Mucosa of descending colon (tissue), 3 donors: Measurements from ENCODE around the gene UCN2. TPM values are rescaled to one million over a fixed set of nuclear protein-coding genes. Genes with fewer than 3 reads are reported as not detected.

ENCODE experiments used
- ATAC-seq: fragments of 200-7000 bp; cut with Tn5 transposase; one replicate; pipeline ENCODE4 v1.9.1; 2020; ENCODE audit warnings: mild to moderate bottlenecking, moderate library complexity
- DNase-seq, 3 donors: peaks; one replicate each; pipeline ENCODE4 v3.0.0-alpha.2; 2020
- H3K36me3 ChIP-seq: fragments of 200-600 bp; one replicate; pipeline ENCODE4 v1.8.0; 2021; ENCODE audit warnings: low read depth, mild to moderate bottlenecking
- H3K4me1 ChIP-seq: fragments of 200-600 bp; one replicate; pipeline ENCODE4 v1.8.0; 2021; ENCODE audit warnings: low read depth, mild to moderate bottlenecking
- H3K4me3 ChIP-seq: fragments of 200-600 bp; one replicate; pipeline ENCODE4 v1.8.0; 2021; ENCODE audit warnings: mild to moderate bottlenecking
- H3K9me3 ChIP-seq: fragments of 200-600 bp; one replicate; pipeline ENCODE4 v1.8.0; 2021; ENCODE audit warnings: mild to moderate bottlenecking
- CTCF ChIP-seq: fragments of 200-600 bp; IDR thresholded peaks from one replicate; pipeline ENCODE4 v1.8.0; 2022; ENCODE audit warnings: antibody characterized with exemption, mild to moderate bottlenecking
- intact Hi-C, 2 donors: fragments of 100-400 bp; cut with DNase I in 1 of 2; cut with micrococcal nuclease in 1 of 2; formaldehyde crosslinking; loops; one replicate each; pipeline versions ENCODE4 v1.11.0 to v1.11.1; 2022; cut with DNase I, micrococcal nuclease
- total RNA-seq, 3 donors: library from RNA; stranded (reverse); fragmentation: NEBNext Ultra II Directional in 2 of 3; extraction: Animal tissue kit (Norgen Biotek cat#: 25700) in 2 of 3; gene quantifications; one replicate each; pipeline versions ENCODE4 v1.2.1 to v1.2.4, GENCODE V29; 2021 to 2023
- donor health status: DM: no; HTN: no; CAD: no; lungs with moderate emphysema.
- donor health status: DM: no; HTN: no; CAD: no.
- donor health status: DM: no; HTN: yes; CAD: no.

The UCN2 gene
- total RNA-seq, 3 donors from 2014 or later: 0.19 TPM; not detected in 2

DNA sequence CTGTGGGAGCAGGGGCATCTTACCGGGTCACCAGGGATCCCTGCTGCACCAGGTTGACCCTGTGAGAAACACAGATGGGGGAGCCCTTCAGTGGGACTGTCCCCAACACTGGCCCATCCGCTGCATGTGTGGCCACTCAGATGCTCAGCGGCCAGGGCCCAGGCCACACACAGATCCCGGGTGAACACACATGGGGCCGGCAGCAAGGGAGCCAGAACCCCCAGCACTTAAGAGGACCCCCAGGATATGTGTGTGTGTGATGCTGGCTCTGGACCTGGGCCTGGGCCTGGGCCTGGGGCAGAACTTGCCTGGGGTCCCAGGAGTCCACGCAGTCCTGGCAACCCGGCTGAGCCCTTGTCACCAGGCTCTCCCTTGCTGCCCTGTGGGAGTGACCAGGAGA is 4.9 kb upstream of the UCN2 start:
- DNase-seq: no peak
- ATAC-seq: no peak
- Histone ChIP-seq H3K9me3 (no peaks in the 10 kb centered on the region), H3K4me3 (no peak overlapping the region), H3K4me1 (no peaks in the 10 kb centered on the region), H3K36me3 (no peaks in the 10 kb centered on the region)
- no peak for TF ChIP-seq CTCF
- intact Hi-C loops: no loop called here

GRCh38 chr3:48567500-48567899 is 3.9 kb upstream of the UCN2 start:
- no peak for TF ChIP-seq CTCF
- no peaks in the 10 kb centered on the region for H3K4me1 ChIP-seq
- intact Hi-C loops: no loop called here

GRCh38 chr3:48567090-48567489 is 3.5 kb upstream of the UCN2 start:
- ATAC-seq (no peak), DNase-seq (no peak)
- Histone ChIP-seq H3K4me1 (no peaks in the 10 kb centered on the region), H3K9me3 (no peaks in the 10 kb centered on the region), H3K4me3 (no peak overlapping the region), H3K36me3 (no peaks in the 10 kb centered on the region)
- TF ChIP-seq CTCF: no peak
- intact Hi-C loops: no loop called here

More at GRCh38 chr3:48567500-48567899, 3.9 kb upstream of the UCN2 start:
- ATAC-seq (no peak), DNase-seq (no peak)
- H3K9me3 ChIP-seq: no peaks in the 10 kb centered on the region
- H3K4me3 ChIP-seq: no peak overlapping the region
- H3K36me3 ChIP-seq: no peaks in the 10 kb centered on the region

DNA sequence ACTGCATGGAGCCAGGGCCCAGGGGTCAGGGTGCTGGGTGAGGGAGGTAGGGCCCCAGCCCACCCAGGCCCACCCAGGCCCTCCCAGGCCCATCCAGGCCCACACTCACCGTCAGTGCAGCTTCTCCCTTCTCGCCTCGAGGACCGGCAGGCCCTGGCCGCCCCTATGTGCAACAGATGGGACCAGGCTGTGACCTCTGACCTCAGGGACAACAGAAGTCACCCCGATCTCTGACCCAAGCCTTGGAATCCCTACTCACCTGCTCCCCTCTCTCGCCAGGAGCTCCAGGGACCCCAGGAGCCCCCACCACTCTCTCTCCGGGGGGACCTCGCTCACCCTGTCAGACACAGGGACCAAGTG is 2.8 kb upstream of the UCN2 start:
- Histone ChIP-seq H3K36me3 (no peaks in the 10 kb centered on the region), H3K9me3 (no peaks in the 10 kb centered on the region), H3K4me3 (no peak overlapping the region), H3K4me1 (no peaks in the 10 kb centered on the region)
- ATAC-seq (no peak), DNase-seq (no peak)
- TF ChIP-seq CTCF: no peak
- intact Hi-C loops: no loop called here

DNA sequence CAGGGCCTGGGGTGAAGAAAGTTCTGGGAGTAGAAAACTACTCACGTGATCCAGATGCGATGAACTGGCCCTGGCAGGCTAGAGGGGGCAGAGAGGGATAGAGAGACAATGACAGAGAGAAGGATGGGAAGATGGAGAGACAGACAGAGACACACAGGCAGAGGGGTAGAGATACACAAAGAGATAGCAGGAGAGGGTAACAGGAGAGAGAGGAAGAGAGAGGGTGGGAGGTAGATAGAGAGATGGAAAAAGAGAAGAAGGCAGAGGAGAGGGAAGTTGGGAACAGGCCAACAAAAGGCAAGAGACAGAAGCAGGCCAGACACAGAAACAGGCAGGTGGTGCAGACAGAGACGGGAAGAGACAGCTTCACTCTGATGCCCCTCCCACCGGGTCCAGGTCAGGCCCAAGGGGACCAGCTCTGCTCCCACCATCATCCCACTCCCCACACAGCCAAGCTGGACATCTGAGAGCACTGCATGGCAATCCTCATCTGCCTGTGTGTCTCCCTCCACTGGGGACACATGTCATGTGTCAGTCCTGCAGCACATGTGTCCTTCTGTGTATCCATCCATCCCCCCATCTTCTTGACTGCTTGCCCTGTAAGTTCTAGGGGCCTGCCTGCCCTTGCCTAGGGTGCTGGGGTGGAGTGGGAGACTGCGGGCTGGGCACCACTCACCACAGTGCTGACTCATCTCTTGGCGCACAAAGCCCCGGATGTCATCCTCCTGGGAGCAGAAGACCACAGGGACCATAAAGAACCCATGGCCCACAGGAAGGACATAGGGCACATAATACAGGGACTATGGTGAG is 2.2 kb upstream of the UCN2 start:
- H3K4me1 ChIP-seq: no peaks in the 10 kb centered on the region
- no peaks in the 10 kb centered on the region for H3K36me3 ChIP-seq
- intact Hi-C loops: no loop called here
- H3K9me3 ChIP-seq: no peaks in the 10 kb centered on the region
- no peak for TF ChIP-seq CTCF
- no peak overlapping the region for H3K4me3 ChIP-seq
- DNase-seq (no peak), ATAC-seq (no peak)

DNA sequence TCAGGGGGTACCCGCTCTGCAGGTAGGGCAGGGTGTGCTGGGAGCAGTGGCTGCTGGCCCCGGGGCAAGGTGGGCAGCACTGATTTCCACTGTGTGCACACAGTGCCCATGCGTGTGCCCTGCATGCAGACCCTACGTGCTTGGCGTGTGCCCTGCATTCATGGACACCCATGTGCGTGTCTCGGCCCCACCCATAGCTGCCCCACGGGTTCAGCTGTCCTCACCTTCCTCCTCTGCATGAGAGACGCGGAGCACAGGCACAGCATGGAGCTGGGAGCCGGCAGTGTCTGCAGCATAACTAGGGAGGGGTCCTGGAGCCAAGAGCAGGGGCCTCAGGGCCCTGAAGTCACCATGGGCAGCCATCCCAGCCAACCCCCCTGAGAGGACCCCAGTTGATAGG is 1.6 kb upstream of the UCN2 start:
- no peaks in the 10 kb centered on the region for H3K4me1 ChIP-seq
- TF ChIP-seq CTCF: no peak
- no peaks in the 10 kb centered on the region for H3K36me3 ChIP-seq
- ATAC-seq (no peak), DNase-seq (no peak)
- no peaks in the 10 kb centered on the region for H3K9me3 ChIP-seq
- no peak overlapping the region for H3K4me3 ChIP-seq
- intact Hi-C loops: no loop called here
